ENCODE data around the gene KTN1.

The KTN1 gene

GRCh38 chr14:55546212-55546874 is 33.7 kb upstream of the KTN1 start:
- no peak for DNase-seq (ENCODE audit: extremely low read depth, insufficient read length)
- Histone ChIP-seq H3K36me3 (ENCODE audit: control insufficient read depth, insufficient read depth, low read length) (no peaks in the 10 kb centered on the region), H3K4me3 (replicated peaks; ENCODE audit: low read depth, low read length) (no peak overlapping the region), H3K27me3 (replicated peaks; ENCODE audit: control insufficient read depth, insufficient read depth, low read length) (no peaks in the 10 kb centered on the region)
- TF ChIP-seq, protein P1, sequence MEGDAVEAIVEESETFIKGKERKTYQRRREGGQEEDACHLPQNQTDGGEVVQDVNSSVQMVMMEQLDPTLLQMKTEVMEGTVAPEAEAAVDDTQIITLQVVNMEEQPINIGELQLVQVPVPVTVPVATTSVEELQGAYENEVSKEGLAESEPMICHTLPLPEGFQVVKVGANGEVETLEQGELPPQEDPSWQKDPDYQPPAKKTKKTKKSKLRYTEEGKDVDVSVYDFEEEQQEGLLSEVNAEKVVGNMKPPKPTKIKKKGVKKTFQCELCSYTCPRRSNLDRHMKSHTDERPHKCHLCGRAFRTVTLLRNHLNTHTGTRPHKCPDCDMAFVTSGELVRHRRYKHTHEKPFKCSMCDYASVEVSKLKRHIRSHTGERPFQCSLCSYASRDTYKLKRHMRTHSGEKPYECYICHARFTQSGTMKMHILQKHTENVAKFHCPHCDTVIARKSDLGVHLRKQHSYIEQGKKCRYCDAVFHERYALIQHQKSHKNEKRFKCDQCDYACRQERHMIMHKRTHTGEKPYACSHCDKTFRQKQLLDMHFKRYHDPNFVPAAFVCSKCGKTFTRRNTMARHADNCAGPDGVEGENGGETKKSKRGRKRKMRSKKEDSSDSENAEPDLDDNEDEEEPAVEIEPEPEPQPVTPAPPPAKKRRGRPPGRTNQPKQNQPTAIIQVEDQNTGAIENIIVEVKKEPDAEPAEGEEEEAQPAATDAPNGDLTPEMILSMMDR (IDR thresholded peaks at IDR 0.05; ENCODE audit: insufficient read depth, low read length, poor library complexity, severe bottlenecking) = no peak

DNA sequence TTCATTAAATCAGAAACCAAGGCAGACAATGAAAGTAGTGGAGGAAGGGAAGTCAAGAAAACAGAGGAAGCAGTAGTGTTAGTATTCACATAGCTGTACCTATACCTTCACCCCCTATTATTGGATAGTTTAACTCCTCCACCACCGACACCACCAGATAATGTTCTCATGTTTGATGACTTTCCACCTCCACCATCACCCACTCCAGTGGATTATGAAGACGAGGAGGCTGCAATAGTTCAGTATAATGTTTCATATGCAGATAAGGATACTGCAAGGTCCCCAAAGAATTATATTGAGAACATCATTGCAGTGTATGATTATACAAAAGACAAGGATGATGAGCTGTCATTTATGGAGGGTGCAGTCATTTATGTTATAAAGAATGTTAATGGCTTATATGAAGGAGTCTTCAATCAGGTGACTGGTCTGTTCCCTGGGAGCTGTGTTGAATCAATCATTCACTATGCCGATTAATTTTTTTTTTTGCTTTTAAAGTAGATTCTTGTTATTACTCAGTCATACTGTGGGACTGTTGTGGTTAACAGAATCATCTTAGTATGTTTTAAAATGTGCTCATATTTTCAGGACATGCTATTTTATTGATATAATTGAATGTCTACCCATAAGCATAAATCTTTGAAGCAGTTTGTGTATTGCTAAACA is 32.2 kb upstream of the KTN1 start:
- DNase-seq (ENCODE audit: extremely low read depth, insufficient read length) = no peak
- Histone ChIP-seq H3K36me3 (ENCODE audit: control insufficient read depth, insufficient read depth, low read length) (no peaks in the 10 kb centered on the region), H3K27me3 (replicated peaks; ENCODE audit: control insufficient read depth, insufficient read depth, low read length) (no peaks in the 10 kb centered on the region), H3K4me3 (replicated peaks; ENCODE audit: low read depth, low read length) (no peak overlapping the region)
- TF ChIP-seq, protein P1 (IDR thresholded peaks at IDR 0.05; ENCODE audit: insufficient read depth, low read length, poor library complexity, severe bottlenecking) = no peak

GRCh38 chr14:55553791-55554190 is 26.2 kb upstream of the KTN1 start:
- no peaks in the 10 kb centered on the region for H3K36me3 ChIP-seq (ENCODE audit: control insufficient read depth, insufficient read depth, low read length)
- no peak for DNase-seq (ENCODE audit: extremely low read depth, insufficient read length)
- no peaks in the 10 kb centered on the region for H3K27me3 ChIP-seq (replicated peaks; ENCODE audit: control insufficient read depth, insufficient read depth, low read length)
- no peak overlapping the region for H3K4me3 ChIP-seq (replicated peaks; ENCODE audit: low read depth, low read length)
- TF ChIP-seq, protein P1 (IDR thresholded peaks at IDR 0.05; ENCODE audit: insufficient read depth, low read length, poor library complexity, severe bottlenecking) = no peak

DNA sequence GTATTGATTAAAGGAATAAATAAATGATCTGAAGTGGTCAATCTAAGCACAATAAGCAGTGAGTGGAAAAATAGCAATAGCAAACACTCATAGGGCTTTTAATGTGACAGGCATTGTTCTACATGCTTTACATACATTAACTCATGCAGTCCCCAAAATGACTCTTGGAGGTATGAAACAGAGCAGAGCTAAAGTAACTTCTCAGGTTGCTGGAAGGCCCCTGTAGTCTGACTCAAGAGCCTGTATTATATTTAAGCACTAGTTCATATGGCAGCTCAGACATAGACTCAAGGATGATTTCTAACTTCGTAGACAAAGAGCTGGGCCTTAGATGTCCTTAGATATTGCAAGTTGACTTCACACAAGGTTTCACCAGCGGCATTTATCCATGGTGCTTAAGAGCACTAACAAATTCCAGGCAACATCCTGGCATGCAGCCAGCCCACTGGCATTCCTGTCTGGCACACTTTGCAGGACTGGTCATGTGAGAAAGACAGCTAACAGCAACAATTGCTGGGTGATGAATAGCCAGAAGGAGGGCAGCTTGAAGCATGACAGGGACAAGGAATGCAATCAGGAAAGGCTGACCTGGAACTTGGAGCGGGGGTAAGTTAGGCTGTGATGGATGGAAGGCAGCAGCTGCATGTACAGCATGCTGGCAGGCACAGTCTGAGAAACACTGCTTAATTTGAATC is 22.9 kb upstream of the KTN1 start:
- DNase-seq (ENCODE audit: extremely low read depth, insufficient read length) = no peak
- Histone ChIP-seq H3K27me3 (replicated peaks; ENCODE audit: control insufficient read depth, insufficient read depth, low read length) (no peaks in the 10 kb centered on the region), H3K4me3 (replicated peaks; ENCODE audit: low read depth, low read length) (no peak overlapping the region), H3K36me3 (ENCODE audit: control insufficient read depth, insufficient read depth, low read length) (no peaks in the 10 kb centered on the region)
- TF ChIP-seq, protein P1 (IDR thresholded peaks at IDR 0.05; ENCODE audit: insufficient read depth, low read length, poor library complexity, severe bottlenecking) = no peak

DNA sequence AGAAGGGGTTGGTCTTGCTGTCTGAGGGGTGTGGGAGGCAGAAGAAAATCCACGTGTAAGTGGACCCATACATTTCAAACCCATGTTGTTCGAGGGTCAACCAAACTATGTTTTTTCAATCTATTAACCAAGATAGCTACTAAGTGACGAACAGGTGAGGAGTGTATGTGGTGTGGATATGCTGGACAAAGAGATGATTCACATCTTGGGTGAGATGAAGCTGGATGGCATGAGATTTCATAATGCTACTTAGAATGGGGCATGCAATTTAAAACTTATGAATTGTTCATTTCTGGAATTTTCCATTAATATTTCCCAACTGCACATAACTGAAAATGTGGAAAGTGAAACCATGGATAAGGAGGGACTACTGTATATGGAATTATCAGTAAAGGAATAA is 17.9 kb upstream of the KTN1 start:
- Histone ChIP-seq H3K36me3 (ENCODE audit: control insufficient read depth, insufficient read depth, low read length) (no peaks in the 10 kb centered on the region), H3K27me3 (replicated peaks; ENCODE audit: control insufficient read depth, insufficient read depth, low read length) (no peaks in the 10 kb centered on the region), H3K4me3 (replicated peaks; ENCODE audit: low read depth, low read length) (no peak overlapping the region)
- DNase-seq (ENCODE audit: extremely low read depth, insufficient read length) = no peak
- TF ChIP-seq, protein P1 (IDR thresholded peaks at IDR 0.05; ENCODE audit: insufficient read depth, low read length, poor library complexity, severe bottlenecking) = no peak
